ENCODE data around the gene NUP188.

DNA sequence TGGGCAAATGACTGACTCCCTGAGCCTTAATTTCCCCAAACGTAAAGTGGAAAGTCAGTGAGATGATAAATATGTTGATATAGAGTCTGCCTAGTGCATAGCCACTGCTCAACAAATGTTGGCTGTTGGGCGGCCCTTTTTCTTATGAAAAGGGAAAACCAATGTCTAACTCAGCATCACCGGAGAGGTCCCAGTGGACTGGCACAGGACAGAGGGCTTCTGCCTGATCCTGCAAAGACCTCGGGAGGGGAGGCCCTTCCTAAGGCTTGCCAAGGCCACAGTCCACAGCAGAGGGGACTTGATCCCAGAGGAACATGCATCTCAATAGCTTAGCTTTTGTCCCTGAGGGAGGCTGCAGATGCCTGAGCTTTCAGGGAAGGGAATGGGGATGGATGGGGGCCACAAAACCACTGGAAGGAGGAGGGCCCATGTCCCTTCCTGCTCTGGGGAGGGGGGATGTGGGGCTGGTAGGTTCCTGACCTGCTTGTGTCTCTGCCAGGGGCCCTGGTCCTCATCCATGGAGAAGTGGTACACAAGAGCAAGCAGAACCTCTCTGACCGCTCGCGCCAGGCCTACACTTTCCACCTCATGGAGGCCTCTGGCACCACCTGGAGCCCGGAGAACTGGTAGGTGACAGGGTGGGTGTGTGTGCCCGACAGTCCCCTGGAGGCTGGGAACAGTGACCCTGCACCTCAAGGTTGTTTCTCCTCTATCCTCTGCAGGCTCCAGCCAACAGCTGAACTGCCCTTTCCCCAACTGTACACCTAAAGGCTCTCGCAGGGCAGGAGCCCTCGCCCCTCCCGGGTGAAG, 6.3 kb upstream of the NUP188 start:
- TF ChIP-seq EZH2 (IDR thresholded peaks at IDR 0.05; ENCODE audit: low read length) (no peak), CTCF (optimal IDR thresholded peaks at IDR 0.05 in 1 of 3, IDR thresholded peaks at IDR 0.05 in 1 of 3, conservative IDR thresholded peaks at IDR 0.05 in 1 of 3; ENCODE audit: extremely low read depth in 1 of 3, insufficient read depth in 2 of 3, low read length in 3 of 3) (no peak)
